Thoracic aorta (tissue), 2 donors: ENCODE results near the gene GAK. TPM values are rescaled to one million over a fixed set of nuclear protein-coding genes. Genes with fewer than 3 reads are reported as not detected.

Experiments used
- ATAC-seq: fragments of 150-250 bp; one replicate; pipeline ENCODE4 v1.8.0; 2017; ENCODE audit warnings: low read depth; ENCODE audit not compliant: insufficient number of reproducible peaks, low FRiP score
- DNase-seq: peaks from one replicate; pipeline ENCODE4 v3.0.0-alpha.2; 2020; ENCODE audit warnings: low spot score
- H3K27ac ChIP-seq, 2 donors: fragments of 200-600 bp; sonication (generic); 1 replicate in 1 of 2; 2 replicates in 1 of 2; pipeline ENCODE4 v1.5.1; 2016; ENCODE audit warnings: mild to moderate bottlenecking in 2 of 2, moderate library complexity in 2 of 2
- H3K27me3 ChIP-seq: fragments of 200-600 bp; sonication (generic); replicated peaks from 2 replicates; pipeline ENCODE4 v1.6.0; 2016; ENCODE audit warnings: mild to moderate bottlenecking; ENCODE audit not compliant: insufficient read depth
- H3K36me3 ChIP-seq: fragments of 200-600 bp; sonication (generic); one replicate; pipeline ENCODE4 v1.5.1; 2016
- H3K4me1 ChIP-seq, 2 donors: fragments of 200-600 bp; sonication (generic); 1 replicate in 1 of 2; 2 replicates in 1 of 2; pipeline versions ENCODE4 v1.5.1 to v1.6.0; 2016; ENCODE audit warnings: low read depth in 2 of 2, mild to moderate bottlenecking in 1 of 2; ENCODE audit not compliant: control insufficient read depth in 1 of 2
- H3K4me3 ChIP-seq: fragments of 200-600 bp; sonication (generic); 2 replicates; pipeline ENCODE4 v1.5.1; 2016; ENCODE audit warnings: mild to moderate bottlenecking
- H3K9me3 ChIP-seq: fragments of 200-600 bp; sonication (generic); 2 replicates; pipeline ENCODE4 v1.5.1; 2016
- total RNA-seq, 2 donors: library from RNA; depleted of rRNA; stranded (reverse); fragments of >200 nt; gene quantifications; one replicate each; pipeline versions ENCODE4 v1.1.0 to v1.2.3, GENCODE V29; 2016
- TF ChIP-seq, protein P1 (sequence below): fragments of 200-600 bp; sonication (generic); IDR thresholded peaks from one replicate; pipeline ENCODE4 v1.5.1; 2019; ENCODE audit warnings: antibody characterized with exemption

Gene GAK
- total RNA-seq, 2 donors from 2014 or later: 111 to 170 TPM

DNA sequence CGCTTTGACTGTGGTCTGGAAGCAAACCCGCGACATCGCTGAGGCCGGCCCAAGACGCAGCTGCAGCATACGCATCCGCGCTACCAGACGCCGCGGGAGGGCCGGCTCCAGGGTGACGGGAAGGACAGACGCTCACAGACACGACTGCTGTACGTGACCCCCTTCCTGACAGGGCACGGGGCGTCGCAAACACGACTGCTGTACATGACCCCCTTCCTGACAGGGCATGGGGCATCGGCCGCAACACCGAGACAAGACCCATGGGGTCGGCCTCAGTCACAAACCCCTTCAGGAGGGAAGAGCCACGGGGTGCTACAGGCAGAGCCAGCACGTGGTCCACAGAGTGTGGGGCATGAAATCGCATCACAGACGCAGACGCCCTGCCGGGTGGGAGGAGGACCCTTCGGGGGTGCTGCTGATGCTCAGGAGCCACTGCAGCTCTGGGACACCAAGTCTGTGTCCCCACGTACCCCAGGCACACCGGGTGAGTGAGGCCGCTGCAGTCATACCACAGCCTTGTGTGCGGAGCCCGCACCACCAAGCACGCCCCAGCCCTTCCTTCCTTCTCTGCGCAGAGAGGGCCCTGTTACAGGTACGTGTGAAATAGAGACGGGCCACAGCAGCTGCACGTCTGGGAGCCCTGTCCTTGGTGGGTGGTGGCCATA lies 67.5 kb downstream of the GAK start:
- ATAC-seq (no peak), DNase-seq (no peak)
- TF ChIP-seq, protein P1, sequence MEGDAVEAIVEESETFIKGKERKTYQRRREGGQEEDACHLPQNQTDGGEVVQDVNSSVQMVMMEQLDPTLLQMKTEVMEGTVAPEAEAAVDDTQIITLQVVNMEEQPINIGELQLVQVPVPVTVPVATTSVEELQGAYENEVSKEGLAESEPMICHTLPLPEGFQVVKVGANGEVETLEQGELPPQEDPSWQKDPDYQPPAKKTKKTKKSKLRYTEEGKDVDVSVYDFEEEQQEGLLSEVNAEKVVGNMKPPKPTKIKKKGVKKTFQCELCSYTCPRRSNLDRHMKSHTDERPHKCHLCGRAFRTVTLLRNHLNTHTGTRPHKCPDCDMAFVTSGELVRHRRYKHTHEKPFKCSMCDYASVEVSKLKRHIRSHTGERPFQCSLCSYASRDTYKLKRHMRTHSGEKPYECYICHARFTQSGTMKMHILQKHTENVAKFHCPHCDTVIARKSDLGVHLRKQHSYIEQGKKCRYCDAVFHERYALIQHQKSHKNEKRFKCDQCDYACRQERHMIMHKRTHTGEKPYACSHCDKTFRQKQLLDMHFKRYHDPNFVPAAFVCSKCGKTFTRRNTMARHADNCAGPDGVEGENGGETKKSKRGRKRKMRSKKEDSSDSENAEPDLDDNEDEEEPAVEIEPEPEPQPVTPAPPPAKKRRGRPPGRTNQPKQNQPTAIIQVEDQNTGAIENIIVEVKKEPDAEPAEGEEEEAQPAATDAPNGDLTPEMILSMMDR: no peak
- Histone ChIP-seq H3K27me3 (no peaks in the 10 kb centered on the region), H3K9me3 (no peaks in the 10 kb centered on the region), H3K36me3 (peaks cover 70% of the 10 kb centered on the region), H3K4me1 (no peaks in the 10 kb centered on the region), H3K4me3 (no peak overlapping the region), H3K27ac (no peak overlapping the region)

DNA sequence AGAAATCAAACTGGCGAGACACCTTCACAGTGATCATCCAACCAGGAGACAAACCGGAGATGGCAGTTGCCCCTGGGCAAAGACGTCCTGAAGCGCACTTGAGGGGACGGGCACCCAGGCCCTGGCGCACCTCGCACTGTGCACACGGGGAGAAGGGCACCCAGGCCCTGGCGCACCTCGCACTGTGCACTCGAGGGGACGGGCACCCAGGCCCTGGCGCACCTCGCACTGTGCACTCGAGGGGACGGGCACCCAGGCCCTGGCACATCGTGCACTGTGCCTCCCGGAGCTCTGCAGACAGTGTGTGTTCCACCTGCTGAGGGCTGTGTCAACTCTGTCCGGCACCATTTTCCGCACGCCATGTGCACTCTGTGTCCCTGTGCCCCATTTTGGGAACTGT lies 71.6 kb downstream of the GAK start:
- TF ChIP-seq, protein P1: no peak
- ATAC-seq (no peak), DNase-seq (no peak)
- peaks cover 56% of the 10 kb centered on the region for H3K36me3 ChIP-seq
- no peaks in the 10 kb centered on the region for H3K4me1 ChIP-seq
- no peaks in the 10 kb centered on the region for H3K27me3 ChIP-seq
- no peaks in the 10 kb centered on the region for H3K9me3 ChIP-seq
- H3K27ac ChIP-seq: no peak overlapping the region
- H3K4me3 ChIP-seq: no peak overlapping the region

DNA sequence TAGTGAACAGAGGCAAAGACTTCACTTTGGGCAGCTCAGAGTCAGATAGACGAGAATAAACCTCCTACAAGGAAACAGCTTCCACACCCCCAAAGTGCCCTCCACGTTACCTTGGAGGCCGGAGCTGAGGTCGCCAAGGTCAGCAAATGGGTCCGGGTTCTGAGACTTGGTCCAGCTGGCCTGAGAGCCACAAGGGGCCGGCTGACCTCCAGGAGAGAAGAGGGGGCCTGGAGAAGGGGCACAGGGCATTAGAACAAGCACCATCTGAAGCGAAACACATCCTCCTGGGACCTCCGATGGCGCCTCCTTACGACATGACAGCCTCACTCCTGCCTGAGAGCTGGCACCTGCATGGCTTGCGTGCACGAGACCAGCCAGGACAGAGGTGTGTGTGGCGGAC lies 72.6 kb downstream of the GAK start:
- ATAC-seq: no peak
- TF ChIP-seq, protein P1: no peak
- no peaks in the 10 kb centered on the region for H3K9me3 ChIP-seq
- no peak overlapping the region for H3K27ac ChIP-seq
- no peak overlapping the region for H3K4me3 ChIP-seq
- no peaks in the 10 kb centered on the region for H3K4me1 ChIP-seq
- H3K27me3 ChIP-seq: no peaks in the 10 kb centered on the region
- H3K36me3 ChIP-seq: peaks cover 51% of the 10 kb centered on the region
- DNase-seq: no peak

DNA sequence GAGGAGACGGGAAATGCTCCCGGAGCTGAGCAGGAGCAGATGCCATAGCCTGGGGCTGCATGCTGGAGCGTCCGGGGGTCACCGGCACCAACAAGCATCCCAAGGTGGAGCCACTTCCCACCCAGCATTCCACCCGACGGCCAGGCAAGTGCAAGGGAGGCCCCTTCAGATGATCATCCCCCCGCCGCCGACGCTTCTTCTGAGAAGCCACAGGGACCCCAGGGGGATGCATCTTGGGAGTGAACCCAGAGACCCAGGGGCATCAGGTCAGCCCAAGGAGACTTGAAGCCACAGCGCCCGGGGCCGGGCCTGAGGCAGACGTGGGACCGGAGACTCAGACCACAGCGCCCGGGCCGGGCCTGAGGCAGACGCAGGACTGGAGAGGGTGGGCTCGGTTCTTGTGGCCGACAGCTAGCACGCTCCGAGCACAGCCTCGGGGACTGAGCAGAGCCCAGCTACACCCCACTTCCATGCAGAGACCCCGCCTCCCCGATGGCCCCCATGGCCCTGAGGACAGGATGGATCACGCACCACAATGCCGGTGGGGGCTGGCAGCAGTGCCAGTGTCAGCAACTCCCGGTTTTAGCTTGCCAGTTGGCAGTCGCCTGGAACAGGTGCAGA lies 73.2 kb downstream of the GAK start:
- no peak overlapping the region for H3K27ac ChIP-seq
- no peak for ATAC-seq
- H3K4me3 ChIP-seq: no peak overlapping the region
- no peaks in the 10 kb centered on the region for H3K9me3 ChIP-seq
- no peak for DNase-seq
- no peaks in the 10 kb centered on the region for H3K27me3 ChIP-seq
- TF ChIP-seq, protein P1: no peak
- H3K4me1 ChIP-seq: no peaks in the 10 kb centered on the region
- H3K36me3 ChIP-seq: peaks cover 46% of the 10 kb centered on the region

DNA sequence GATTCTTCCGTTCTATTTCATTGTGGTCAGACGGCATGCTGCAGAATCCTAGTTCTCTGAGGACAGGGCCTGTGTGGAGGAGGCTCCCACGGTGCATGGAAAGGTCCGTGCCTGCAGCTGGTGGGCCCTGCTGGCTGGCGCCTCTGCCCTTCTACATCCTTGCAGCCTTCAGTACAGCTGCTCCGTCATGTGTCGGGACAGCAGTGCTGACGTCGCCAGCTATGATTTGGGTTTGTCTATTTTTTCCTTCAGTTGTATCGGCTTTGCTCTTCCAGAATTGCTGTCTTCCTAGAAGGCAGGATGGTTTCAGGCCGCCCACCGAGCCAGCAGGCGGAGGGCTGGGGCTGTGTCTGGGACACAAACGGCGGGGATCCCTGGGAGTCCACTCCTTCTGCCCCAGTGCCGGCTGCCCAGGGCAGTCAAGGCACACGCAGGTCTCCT lies 74.1 kb downstream of the GAK start:
- Histone ChIP-seq H3K4me3 (no peak overlapping the region), H3K27me3 (no peaks in the 10 kb centered on the region), H3K36me3 (peaks cover 40% of the 10 kb centered on the region), H3K27ac (no peak overlapping the region), H3K9me3 (no peaks in the 10 kb centered on the region), H3K4me1 (no peaks in the 10 kb centered on the region)
- DNase-seq (no peak), ATAC-seq (no peak)
- TF ChIP-seq, protein P1: no peak
